Naive thymus-derived CD4-positive, alpha-beta T cell (primary cell): ENCODE results near the gene AKIRIN1. TPM values are rescaled to one million over a fixed set of nuclear protein-coding genes. Genes with fewer than 3 reads are reported as not detected.
A peak's percentile ranks its signal among the peaks of the same experiment; 100 is the strongest.

Source experiments
- ATAC-seq: fragments of 150-1000 bp; cut with Tn5 transposase; 2 replicates; pipeline ENCODE4 v1.10.0; 2021; ENCODE audit warnings: mild to moderate bottlenecking, moderate library complexity
- CTCF ChIA-PET: fragments of 350-600 bp; sonication (Branson Sonifier 250); formaldehyde crosslinking; loops from one replicate; lab custom pipeline; 2021; ENCODE audit warnings: antibody characterized with exemption; lab: Charles Lee
- POLR2A ChIA-PET: fragments of 350-600 bp; sonication (Branson Sonifier 250); formaldehyde crosslinking; loops from one replicate; lab custom pipeline; 2021; ENCODE audit warnings: antibody characterized with exemption, inconsistent platforms; lab: Charles Lee
- DNase-seq, 9 donors: peaks; one replicate each; pipeline versions ENCODE4 v3.0.0 to v3.0.0-alpha.2; 2020 to 2022; ENCODE audit warnings: mixed read lengths in 1 of 9
- H3K27ac ChIP-seq: one replicate; pipeline ENCODE4 v1.7.0; 2013; ENCODE audit warnings: mild to moderate bottlenecking, low read depth, low read length, moderate library complexity
- H3K27me3 ChIP-seq, 2 donors: one replicate each; pipeline ENCODE4 v1.7.0; 2013; ENCODE audit warnings: low read length in 2 of 2, mild to moderate bottlenecking in 2 of 2, moderate library complexity in 2 of 2; ENCODE audit not compliant: control insufficient read depth in 2 of 2, insufficient read depth in 2 of 2
- H3K36me3 ChIP-seq, 3 experiments: 1 replicate in 2 of 3; 2 replicates in 1 of 3; pipeline ENCODE4 v1.7.0; 2013; ENCODE audit warnings: low read length in 3 of 3, mild to moderate bottlenecking in 3 of 3, moderate library complexity in 1 of 3; ENCODE audit not compliant: insufficient read depth in 3 of 3, control insufficient read depth in 2 of 3
- H3K4me1 ChIP-seq, 2 donors: one replicate each; pipeline ENCODE4 v1.7.0; 2013; ENCODE audit warnings: low read length in 2 of 2, mild to moderate bottlenecking in 2 of 2, moderate library complexity in 1 of 2; ENCODE audit not compliant: control insufficient read depth in 2 of 2, insufficient read depth in 2 of 2
- H3K4me3 ChIP-seq: 2 replicates; pipeline ENCODE4 v1.7.0; 2013; ENCODE audit warnings: mild to moderate bottlenecking, low read length
- H3K9me3 ChIP-seq, 3 experiments: 1 replicate in 2 of 3; 2 replicates in 1 of 3; pipeline ENCODE4 v1.7.0; 2013; ENCODE audit warnings: low read length in 3 of 3; ENCODE audit not compliant: control insufficient read depth in 2 of 3
- H3K27ac Mint-ChIP-seq, 9 donors: one replicate each; pipeline ENCODE4 v1.8.0; 2020 to 2022; ENCODE audit warnings: mixed read lengths in 9 of 9, mild to moderate bottlenecking in 8 of 9, moderate library complexity in 5 of 9, inconsistent platforms in 2 of 9
- H3K27me3 Mint-ChIP-seq, 5 donors: one replicate each; pipeline ENCODE4 v1.8.0; 2021 to 2022; ENCODE audit warnings: mixed read lengths in 5 of 5, mild to moderate bottlenecking in 1 of 5
- H3K36me3 Mint-ChIP-seq, 5 donors: one replicate each; pipeline ENCODE4 v1.8.0; 2020 to 2022; ENCODE audit warnings: mixed read lengths in 5 of 5, mild to moderate bottlenecking in 3 of 5, inconsistent platforms in 1 of 5
- H3K4me1 Mint-ChIP-seq, 7 donors: one replicate each; pipeline ENCODE4 v1.8.0; 2020 to 2022; ENCODE audit warnings: mixed read lengths in 7 of 7, mild to moderate bottlenecking in 3 of 7, inconsistent platforms in 1 of 7
- H3K4me3 Mint-ChIP-seq, 10 donors: one replicate each; pipeline ENCODE4 v1.8.0; 2020 to 2022; ENCODE audit warnings: mild to moderate bottlenecking in 10 of 10, mixed read lengths in 10 of 10, moderate library complexity in 6 of 10, inconsistent platforms in 2 of 10
- H3K9me3 Mint-ChIP-seq, 11 donors: one replicate each; pipeline ENCODE4 v1.8.0; 2020 to 2022; ENCODE audit warnings: mixed read lengths in 11 of 11, mild to moderate bottlenecking in 4 of 11, inconsistent platforms in 1 of 11, moderate library complexity in 1 of 11
- intact Hi-C, 2 donors: fragments of 100-400 bp; cut with micrococcal nuclease; formaldehyde crosslinking; loops; one replicate each; pipeline ENCODE4 v1.15.1; 2023
- polyA plus RNA-seq, 2 donors: library from polyadenylated mRNA; unstranded; fragments of 300-500 nt; fragmentation: Illumina TruSeq; gene quantifications; one replicate each; pipeline ENCODE4 v1.2.3, GENCODE V29; 2021
- total RNA-seq, 6 experiments: library from RNA in 5 of 6; stranded (reverse) in 5 of 6; gene quantifications; 1 replicate in 5 of 6; 2 replicates in 1 of 6; pipeline ENCODE4 v1.2.3 and lab custom pipeline; 2021 to 2026

Gene AKIRIN1
- total and polyA plus RNA-seq, 7 experiments from 2014 or later, result 63.7 to 103 (median 74.2) TPM

GRCh38 chr1:39001516-39002421 is 10.7 kb downstream of the AKIRIN1 start:
- H3K36me3 Mint-ChIP-seq, result peaks cover 19 to 46% (median 37%) of the 10 kb centered on the region in 5 donors
- POLR2A ChIA-PET, result no interaction called here

GRCh38 chr1:39003281-39003680 is 12.2 kb downstream of the AKIRIN1 start:
- Mint-ChIP-seq H3K9me3 (no peaks in the 10 kb centered on the region), H3K27me3 (no peaks in the 10 kb centered on the region), H3K4me1 (peaks cover 3 to 37% (median 17%) of the 10 kb centered on the region in 7 donors), H3K36me3 (peaks cover 19 to 50% (median 30%) of the 10 kb centered on the region in 5 donors), H3K27ac (peak overlapping the region in 4 of 9 donors; percentile 41 to 80 (median 68)), H3K4me3 (no peak overlapping the region)
- Histone ChIP-seq H3K4me3 (no peak overlapping the region), H3K36me3 (peaks cover 22 to 76% (median 45%) of the 10 kb centered on the region in 3 experiments), H3K4me1 (peaks cover under 1 to 2% of the 10 kb centered on the region in 2 donors), H3K27me3 (no peaks in the 10 kb centered on the region), H3K9me3 (no peaks in the 10 kb centered on the region), H3K27ac (no peak overlapping the region)
- no peak for ATAC-seq
- DNase-seq, result no peak
- intact Hi-C loops, result loop anchor here in 1 of 2 donors (2.0 kb wide), 1 partner anchor 14 kb away; no protein-coding TSS in a partner anchor
- CTCF ChIA-PET, result no interaction called here
- POLR2A ChIA-PET, result interaction anchor here (0.6 to 1.1 kb wide), 2 partner anchors 11 to 260 kb away, joined by 3 read pairs; no protein-coding TSS in a partner anchor

More at GRCh38 chr1:39001516-39002421, 10.7 kb downstream of the AKIRIN1 start:
- Histone ChIP-seq H3K36me3 (peaks cover 22 to 69% (median 45%) of the 10 kb centered on the region in 3 experiments), H3K9me3 (no peaks in the 10 kb centered on the region), H3K4me1 (peaks cover 13 to 17% of the 10 kb centered on the region in 2 donors), H3K27me3 (no peaks in the 10 kb centered on the region), H3K4me3 (no peak overlapping the region), H3K27ac (no peak overlapping the region)
- CTCF ChIA-PET, result no interaction called here
- peak overlapping the region in 7 of 9 donors; percentile 10 to 80 (median 38) for H3K27ac Mint-ChIP-seq
- H3K4me1 Mint-ChIP-seq, result peaks cover 11 to 50% (median 32%) of the 10 kb centered on the region in 7 donors
- H3K4me3 Mint-ChIP-seq, result no peak overlapping the region
- no peaks in the 10 kb centered on the region for H3K27me3 Mint-ChIP-seq
- ATAC-seq (no peak), DNase-seq (no peak)
- H3K9me3 Mint-ChIP-seq, result no peaks in the 10 kb centered on the region
- intact Hi-C loops, result loop anchor here in 1 of 2 donors (2.0 kb wide), 1 partner anchor 13 kb away; no protein-coding TSS in a partner anchor

GRCh38 chr1:39003794-39004193 is 12.7 kb downstream of the AKIRIN1 start:
- intact Hi-C loops, result loop anchor here in 1 of 2 donors (2.0 kb wide), 1 partner anchor 15 kb away; no protein-coding TSS in a partner anchor
- peaks cover 19 to 54% (median 32%) of the 10 kb centered on the region in 5 donors for H3K36me3 Mint-ChIP-seq

GRCh38 chr1:39006287-39006686 is 15.2 kb downstream of the AKIRIN1 start:
- no peaks in the 10 kb centered on the region for H3K27me3 Mint-ChIP-seq

More at GRCh38 chr1:39003794-39004193, 12.7 kb downstream of the AKIRIN1 start:
- Mint-ChIP-seq H3K9me3 (no peaks in the 10 kb centered on the region), H3K27ac (peak overlapping the region in 3 of 9 donors; percentile 63 to 80 (median 74)), H3K4me1 (peaks cover 3 to 36% (median 15%) of the 10 kb centered on the region in 7 donors), H3K27me3 (no peaks in the 10 kb centered on the region), H3K4me3 (no peak overlapping the region)
- DNase-seq (no peak), ATAC-seq (no peak)
- peaks cover 22 to 79% (median 45%) of the 10 kb centered on the region in 3 experiments for H3K36me3 ChIP-seq
- H3K27ac ChIP-seq, result no peak overlapping the region
- no peaks in the 10 kb centered on the region for H3K9me3 ChIP-seq
- no peak overlapping the region for H3K4me3 ChIP-seq
- ChIA-PET POLR2A (interaction anchor here (1.1 kb wide), 1 partner anchor 11 kb away, joined by 3 read pairs; no protein-coding TSS in a partner anchor), CTCF (no interaction called here)
- H3K27me3 ChIP-seq, result no peaks in the 10 kb centered on the region
- H3K4me1 ChIP-seq, result no peaks in the 10 kb centered on the region

GRCh38 chr1:39006726-39007645 is 15.9 kb downstream of the AKIRIN1 start:
- H3K36me3 ChIP-seq, result peaks cover 16 to 72% (median 31%) of the 10 kb centered on the region in 3 experiments

More at GRCh38 chr1:39006287-39006686, 15.2 kb downstream of the AKIRIN1 start:
- intact Hi-C loops, result no loop called here
- peaks cover 0 to 27% (median 7%) of the 10 kb centered on the region in 7 donors for H3K4me1 Mint-ChIP-seq
- H3K4me3 Mint-ChIP-seq, result no peak overlapping the region
- H3K36me3 ChIP-seq, result peaks cover 22 to 78% (median 38%) of the 10 kb centered on the region in 3 experiments
- POLR2A ChIA-PET, result interaction anchor here (1.2 kb wide), 1 partner anchor 10 kb away, joined by 3 read pairs; no protein-coding TSS in a partner anchor
- no peaks in the 10 kb centered on the region for H3K9me3 Mint-ChIP-seq
- CTCF ChIA-PET, result interaction anchor here (1.1 to 1.5 kb wide), 2 partner anchors 9 to 152 kb away, joined by 4 to 5 read pairs; no protein-coding TSS in a partner anchor
- H3K4me3 ChIP-seq, result no peak overlapping the region
- peak overlapping the region in 3 of 9 donors; percentile 15 to 56 (median 39) for H3K27ac Mint-ChIP-seq
- no peaks in the 10 kb centered on the region for H3K4me1 ChIP-seq
- no peak overlapping the region for H3K27ac ChIP-seq
- DNase-seq (no peak), ATAC-seq (no peak)
- H3K36me3 Mint-ChIP-seq, result peaks cover 12 to 49% (median 24%) of the 10 kb centered on the region in 5 donors
- H3K27me3 ChIP-seq, result no peaks in the 10 kb centered on the region
- no peaks in the 10 kb centered on the region for H3K9me3 ChIP-seq

More at GRCh38 chr1:39006726-39007645, 15.9 kb downstream of the AKIRIN1 start:
- Histone ChIP-seq H3K27ac (no peak overlapping the region), H3K4me3 (no peak overlapping the region), H3K4me1 (no peaks in the 10 kb centered on the region), H3K9me3 (no peaks in the 10 kb centered on the region), H3K27me3 (no peaks in the 10 kb centered on the region)
- ATAC-seq, result no peak
- CTCF ChIA-PET, result interaction anchor here (1.5 kb wide), 1 partner anchor 9 kb away, joined by 4 read pairs; no protein-coding TSS in a partner anchor
- DNase-seq, result no peak
- Mint-ChIP-seq H3K27ac (peak overlapping the region in 4 of 9 donors; percentile 19 to 56 (median 44)), H3K27me3 (no peaks in the 10 kb centered on the region), H3K9me3 (no peaks in the 10 kb centered on the region), H3K4me1 (peaks cover 0 to 22% (median 4%) of the 10 kb centered on the region in 7 donors), H3K36me3 (peaks cover 9 to 49% (median 22%) of the 10 kb centered on the region in 5 donors), H3K4me3 (no peak overlapping the region)
- POLR2A ChIA-PET, result interaction anchor here (1.2 kb wide), 1 partner anchor 9 kb away, joined by 3 read pairs; no protein-coding TSS in a partner anchor
- intact Hi-C loops, result no loop called here
